DOHH2 (cell line): ENCODE measurements around the gene KIF18A.
A peak's percentile ranks its signal among the peaks of the same experiment; 100 is the strongest.

ENCODE experiments used
- H3F3A ChIP-seq: fragments of 200-600 bp; sonication (generic), shearing (Covaris generic); 2 replicates; pipeline ENCODE4 v1.6.0; 2016; ENCODE audit warnings: antibody characterized with exemption, mild to moderate bottlenecking; ENCODE audit not compliant: control insufficient read depth, insufficient read depth
- H3K27ac ChIP-seq: fragments of 200-600 bp; sonication (generic); 2 replicates; pipeline ENCODE4 v1.5.1; 2014; ENCODE audit warnings: low read depth, mild to moderate bottlenecking, low read length, moderate library complexity
- H3K27me3 ChIP-seq: fragments of 200-600 bp; sonication (generic); 2 replicates; pipeline ENCODE4 v1.6.1; 2014; ENCODE audit warnings: mild to moderate bottlenecking, low read length, mixed read lengths; ENCODE audit not compliant: control insufficient read depth
- H3K36me3 ChIP-seq: fragments of 200-600 bp; sonication (generic); 2 replicates; pipeline ENCODE4 v1.6.1; 2014; ENCODE audit warnings: mild to moderate bottlenecking, low read length, moderate library complexity, mixed read lengths; ENCODE audit not compliant: control insufficient read depth
- H3K4me1 ChIP-seq: fragments of 200-600 bp; sonication (generic); 2 replicates; pipeline ENCODE4 v1.6.1; 2014; ENCODE audit warnings: mild to moderate bottlenecking, low read length, mixed read lengths; ENCODE audit not compliant: control insufficient read depth
- H3K4me2 ChIP-seq: fragments of 200-600 bp; sonication (generic); 2 replicates; pipeline ENCODE4 v1.6.0; 2014; ENCODE audit warnings: mild to moderate bottlenecking, low read length, moderate library complexity
- H3K4me3 ChIP-seq: fragments of 200-600 bp; sonication (generic); 2 replicates; pipeline ENCODE4 v1.5.1; 2014; ENCODE audit warnings: mild to moderate bottlenecking, low read length, mixed read lengths
- H3K79me2 ChIP-seq: fragments of 200-600 bp; sonication (generic); 2 replicates; pipeline ENCODE4 v1.6.1; 2014; ENCODE audit warnings: mild to moderate bottlenecking, low read length, mixed read lengths; ENCODE audit not compliant: control insufficient read depth
- H3K9me2 ChIP-seq: fragments of 200-600 bp; sonication (generic); replicated peaks from 2 replicates; pipeline ENCODE4 v1.6.1; 2014; ENCODE audit warnings: mild to moderate bottlenecking, low read length, mixed read lengths; ENCODE audit not compliant: control insufficient read depth
- H3K9me3 ChIP-seq: fragments of 200-600 bp; sonication (generic); 2 replicates; pipeline ENCODE4 v1.6.1; 2014; ENCODE audit warnings: antibody characterized with exemption, low read length, mixed read lengths; ENCODE audit not compliant: control insufficient read depth, insufficient read depth
- H4K20me1 ChIP-seq: fragments of 200-600 bp; sonication (generic); 2 replicates; pipeline ENCODE4 v1.6.0; 2014; ENCODE audit warnings: low read depth, mild to moderate bottlenecking, antibody characterized with exemption, low read length, moderate library complexity; ENCODE audit not compliant: control insufficient read depth, insufficient read depth
- EZH2phosphoT487 ChIP-seq: fragments of 200-600 bp; sonication (generic); IDR thresholded peaks from 2 replicates; pipeline ENCODE4 v1.6.1; 2017; ENCODE audit warnings: borderline replicate concordance, mild to moderate bottlenecking, antibody characterized with exemption, low read length, moderate library complexity, mixed read lengths
- TF ChIP-seq, protein P1 (sequence below): fragments of 200-600 bp; sonication (generic); IDR thresholded peaks from one replicate; pipeline ENCODE4 v1.5.1; 2014; ENCODE audit warnings: antibody characterized with exemption, mild to moderate bottlenecking, low read depth, low read length; ENCODE audit not compliant: poor library complexity, severe bottlenecking

Gene KIF18A

DNA sequence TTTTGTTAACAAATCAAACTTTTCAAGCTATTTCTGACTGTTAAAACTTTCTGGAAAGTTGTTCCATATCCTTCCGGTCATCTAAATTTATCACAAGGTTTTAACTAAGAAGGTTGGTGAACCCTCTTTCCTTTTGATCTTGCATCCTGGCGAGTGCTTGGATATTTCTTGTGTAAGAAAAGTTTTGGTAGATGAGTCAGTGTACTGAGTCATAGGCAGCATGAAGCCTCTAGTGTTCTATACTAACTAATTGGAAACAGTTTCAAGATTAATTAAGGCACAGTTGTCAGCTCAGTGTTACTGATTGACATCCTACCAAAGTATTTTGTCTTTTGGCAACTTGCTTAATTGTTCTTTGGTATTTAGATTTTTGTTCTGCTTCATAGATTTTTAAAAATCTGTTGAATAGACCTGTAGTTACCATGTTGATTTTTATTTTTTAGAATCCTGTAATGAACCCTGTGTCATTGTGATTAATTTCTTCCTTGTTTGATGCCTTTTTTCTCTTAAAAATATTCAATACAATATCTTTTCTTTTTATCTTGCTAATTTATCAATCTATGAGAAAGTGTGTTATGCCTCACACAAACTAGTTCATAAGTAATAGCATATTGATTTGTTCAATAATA, 38.3 kb upstream of the KIF18A start:
- Histone ChIP-seq H3K4me3 (no peak overlapping the region), H3F3A (no peaks in the 10 kb centered on the region), H3K9me2 (no peaks in the 10 kb centered on the region), H3K4me1 (peaks cover 15% of the 10 kb centered on the region), H3K27me3 (no peaks in the 10 kb centered on the region), H3K36me3 (no peaks in the 10 kb centered on the region), H3K27ac (no peak overlapping the region), H3K9me3 (no peaks in the 10 kb centered on the region), H3K4me2 (no peak overlapping the region), H3K79me2 (no peaks in the 10 kb centered on the region), H4K20me1 (no peaks in the 10 kb centered on the region)
- no peak for TF ChIP-seq EZH2phosphoT487
- TF ChIP-seq, protein P1, sequence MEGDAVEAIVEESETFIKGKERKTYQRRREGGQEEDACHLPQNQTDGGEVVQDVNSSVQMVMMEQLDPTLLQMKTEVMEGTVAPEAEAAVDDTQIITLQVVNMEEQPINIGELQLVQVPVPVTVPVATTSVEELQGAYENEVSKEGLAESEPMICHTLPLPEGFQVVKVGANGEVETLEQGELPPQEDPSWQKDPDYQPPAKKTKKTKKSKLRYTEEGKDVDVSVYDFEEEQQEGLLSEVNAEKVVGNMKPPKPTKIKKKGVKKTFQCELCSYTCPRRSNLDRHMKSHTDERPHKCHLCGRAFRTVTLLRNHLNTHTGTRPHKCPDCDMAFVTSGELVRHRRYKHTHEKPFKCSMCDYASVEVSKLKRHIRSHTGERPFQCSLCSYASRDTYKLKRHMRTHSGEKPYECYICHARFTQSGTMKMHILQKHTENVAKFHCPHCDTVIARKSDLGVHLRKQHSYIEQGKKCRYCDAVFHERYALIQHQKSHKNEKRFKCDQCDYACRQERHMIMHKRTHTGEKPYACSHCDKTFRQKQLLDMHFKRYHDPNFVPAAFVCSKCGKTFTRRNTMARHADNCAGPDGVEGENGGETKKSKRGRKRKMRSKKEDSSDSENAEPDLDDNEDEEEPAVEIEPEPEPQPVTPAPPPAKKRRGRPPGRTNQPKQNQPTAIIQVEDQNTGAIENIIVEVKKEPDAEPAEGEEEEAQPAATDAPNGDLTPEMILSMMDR = no peak

- no peaks in the 10 kb centered on the region for H3K27me3 ChIP-seq
- TF ChIP-seq, protein P1 = no peak
- no peak for TF ChIP-seq EZH2phosphoT487
- H4K20me1 ChIP-seq = no peaks in the 10 kb centered on the region
- H3K9me3 ChIP-seq = peaks cover 8% of the 10 kb centered on the region
- no peaks in the 10 kb centered on the region for H3F3A ChIP-seq
- no peak overlapping the region for H3K27ac ChIP-seq
- H3K36me3 ChIP-seq = no peaks in the 10 kb centered on the region
- no peaks in the 10 kb centered on the region for H3K79me2 ChIP-seq
- H3K4me3 ChIP-seq = no peak overlapping the region
- H3K4me1 ChIP-seq = peaks cover 15% of the 10 kb centered on the region
- no peaks in the 10 kb centered on the region for H3K9me2 ChIP-seq
- H3K4me2 ChIP-seq = peak overlapping the region; percentile 18; the same call in 1 of the 2 replicates
Observed at GRCh38 chr11:28144808-28145207, 36.9 kb upstream of the KIF18A start.

- no peak for TF ChIP-seq EZH2phosphoT487
- TF ChIP-seq, protein P1 = no peak
- no peak overlapping the region for H3K4me3 ChIP-seq
- H3K27ac ChIP-seq = no peak overlapping the region
- H4K20me1 ChIP-seq = no peaks in the 10 kb centered on the region
- H3K9me3 ChIP-seq = peaks cover 22% of the 10 kb centered on the region
- peaks cover 15% of the 10 kb centered on the region for H3K4me1 ChIP-seq
- no peaks in the 10 kb centered on the region; the same call in 1 of the 2 replicates for H3K36me3 ChIP-seq
- H3K27me3 ChIP-seq = no peaks in the 10 kb centered on the region
- H3F3A ChIP-seq = no peaks in the 10 kb centered on the region
- H3K79me2 ChIP-seq = no peaks in the 10 kb centered on the region
- H3K4me2 ChIP-seq = no peak overlapping the region
- no peaks in the 10 kb centered on the region for H3K9me2 ChIP-seq
Observed at GRCh38 chr11:28142724-28143123, 34.8 kb upstream of the KIF18A start.
